SJCRH30 (cell line): ENCODE data around the gene CACNA1E. TPM values are rescaled to one million over a fixed set of nuclear protein-coding genes. Genes with fewer than 3 reads are reported as not detected.

Experiments
- DNase-seq, 2 experiments: peaks; one replicate each; pipeline ENCODE4 v3.0.0-alpha.2; 2015 to 2020
- H3K27ac ChIP-seq: fragments of 250-450 bp; sonication (Bioruptor Pico); 2 replicates; pipeline ENCODE4 v1.5.1; 2020; ENCODE audit warnings: mild to moderate bottlenecking, moderate library complexity
- H3K27me3 ChIP-seq: fragments of 250-450 bp; sonication (Bioruptor Pico); 2 replicates; pipeline ENCODE4 v1.5.1; 2020; ENCODE audit warnings: mild to moderate bottlenecking, moderate library complexity
- H3K36me3 ChIP-seq: fragments of 250-450 bp; sonication (Bioruptor Pico); 2 replicates; pipeline ENCODE4 v1.5.1; 2020; ENCODE audit warnings: mild to moderate bottlenecking, moderate library complexity
- H3K4me1 ChIP-seq: fragments of 250-450 bp; sonication (Bioruptor Pico); 2 replicates; pipeline ENCODE4 v1.5.1; 2020; ENCODE audit warnings: mild to moderate bottlenecking, moderate library complexity
- H3K4me3 ChIP-seq: fragments of 250-450 bp; sonication (Bioruptor Pico); 2 replicates; pipeline ENCODE4 v1.5.1; 2020; ENCODE audit warnings: mild to moderate bottlenecking, moderate library complexity
- H3K9me3 ChIP-seq: fragments of 250-450 bp; sonication (Bioruptor Pico); replicated peaks from 2 replicates; pipeline ENCODE4 v1.5.1; 2020; ENCODE audit warnings: mild to moderate bottlenecking, moderate library complexity
- total RNA-seq: library from RNA; depleted of rRNA; stranded (reverse); fragments of >200 nt; shearing (Covaris generic); gene quantifications from 2 replicates; pipeline ENCODE4 v1.2.3, GENCODE V29; 2014

CACNA1E gene
- total RNA-seq, 1 experiment from 2014 or later, result 0.02 TPM

DNA sequence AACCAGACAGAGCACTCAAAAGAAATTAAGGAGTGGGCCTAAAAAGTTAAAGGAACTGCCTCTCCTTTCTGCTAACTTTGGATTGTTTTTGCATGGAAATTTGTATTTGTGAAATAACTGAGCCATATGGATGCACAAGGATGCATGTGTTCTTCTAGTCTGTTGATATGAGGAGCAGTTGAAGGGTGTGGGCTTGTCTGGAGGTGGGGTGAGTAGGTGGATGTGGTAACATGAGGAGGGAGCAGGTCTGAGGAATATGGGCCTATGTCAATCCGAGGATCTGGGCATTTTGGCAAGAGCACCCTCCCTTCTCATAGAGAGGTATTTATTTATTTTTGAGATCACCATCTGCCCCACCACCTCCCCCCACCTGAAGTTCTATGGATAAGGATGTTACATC lies 13.4 kb downstream of the CACNA1E start:
- no peaks in the 10 kb centered on the region for H3K27me3 ChIP-seq
- no peak for DNase-seq
- H3K36me3 ChIP-seq, result no peaks in the 10 kb centered on the region
- no peak overlapping the region for H3K27ac ChIP-seq
- H3K9me3 ChIP-seq, result no peaks in the 10 kb centered on the region
- no peak overlapping the region for H3K4me3 ChIP-seq
- peaks cover under 1% of the 10 kb centered on the region; the same call in 1 of the 2 replicates for H3K4me1 ChIP-seq

DNA sequence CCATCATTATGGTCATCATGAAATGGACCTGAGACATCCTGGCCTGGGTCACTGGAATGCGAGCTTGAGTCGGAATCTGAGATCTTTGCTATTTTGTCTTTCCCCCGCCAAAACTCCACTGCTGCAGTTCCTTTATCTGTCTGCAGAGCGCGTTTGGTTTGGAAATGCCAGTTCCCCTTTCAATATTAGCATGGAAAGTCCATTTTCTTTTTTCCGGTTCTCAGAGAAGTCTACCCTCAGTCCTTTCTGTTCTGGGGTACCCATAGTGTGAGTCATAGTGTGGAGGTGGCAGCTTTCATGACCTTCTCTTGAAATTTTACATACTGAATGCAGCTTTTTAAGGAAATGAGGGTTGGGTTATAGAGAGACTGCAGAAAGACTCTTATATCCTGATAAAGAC lies 14.6 kb downstream of the CACNA1E start:
- Histone ChIP-seq H3K9me3 (no peaks in the 10 kb centered on the region), H3K4me3 (no peak overlapping the region), H3K27me3 (no peaks in the 10 kb centered on the region), H3K27ac (no peak overlapping the region), H3K4me1 (no peaks in the 10 kb centered on the region), H3K36me3 (no peaks in the 10 kb centered on the region)
- DNase-seq, result no peak

DNA sequence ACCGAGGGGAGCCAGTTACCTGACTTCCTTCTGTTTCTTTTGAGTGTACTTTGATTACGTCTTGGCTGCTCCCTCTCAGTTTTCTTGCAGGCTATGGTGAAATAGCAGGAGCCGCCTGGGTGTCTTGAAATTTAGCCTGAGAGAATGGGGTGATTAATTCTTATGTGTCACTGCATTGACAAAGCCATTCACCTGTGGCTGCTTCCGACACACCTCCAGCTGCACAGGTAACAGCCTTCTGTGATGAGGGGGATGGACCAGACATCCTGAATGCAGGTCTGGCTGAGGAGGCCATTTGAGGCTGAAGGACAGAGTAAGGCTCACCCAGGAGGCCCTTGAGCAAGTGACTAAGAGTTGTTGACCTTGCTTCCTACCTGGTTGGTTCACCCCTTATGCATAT lies 16.5 kb downstream of the CACNA1E start:
- Histone ChIP-seq H3K27ac (no peak overlapping the region), H3K4me3 (no peak overlapping the region), H3K27me3 (no peaks in the 10 kb centered on the region), H3K36me3 (no peaks in the 10 kb centered on the region), H3K4me1 (no peaks in the 10 kb centered on the region), H3K9me3 (no peaks in the 10 kb centered on the region)
- no peak for DNase-seq

DNA sequence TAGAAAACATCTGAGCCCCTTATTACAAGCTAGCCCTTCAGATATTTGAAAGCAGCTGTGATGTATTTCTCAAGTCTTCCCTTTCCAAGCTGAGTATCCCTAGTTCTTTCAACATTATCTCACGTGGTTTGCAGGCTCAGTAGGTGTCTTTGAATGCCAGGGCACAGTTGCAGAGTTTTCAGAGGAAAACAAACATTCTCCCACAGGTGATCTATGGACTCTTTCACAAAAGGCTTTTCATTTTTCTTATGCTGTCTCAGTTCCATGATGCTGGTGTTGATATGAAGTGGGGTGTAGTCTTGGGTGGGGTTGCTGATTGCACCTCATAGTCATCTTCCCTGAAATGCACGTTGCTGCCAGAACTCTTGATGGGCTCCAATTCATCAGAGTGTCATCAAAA lies 17.3 kb downstream of the CACNA1E start:
- Histone ChIP-seq H3K36me3 (no peaks in the 10 kb centered on the region), H3K4me3 (no peak overlapping the region), H3K4me1 (no peaks in the 10 kb centered on the region), H3K27me3 (no peaks in the 10 kb centered on the region), H3K9me3 (no peaks in the 10 kb centered on the region), H3K27ac (no peak overlapping the region)
- no peak for DNase-seq

DNA sequence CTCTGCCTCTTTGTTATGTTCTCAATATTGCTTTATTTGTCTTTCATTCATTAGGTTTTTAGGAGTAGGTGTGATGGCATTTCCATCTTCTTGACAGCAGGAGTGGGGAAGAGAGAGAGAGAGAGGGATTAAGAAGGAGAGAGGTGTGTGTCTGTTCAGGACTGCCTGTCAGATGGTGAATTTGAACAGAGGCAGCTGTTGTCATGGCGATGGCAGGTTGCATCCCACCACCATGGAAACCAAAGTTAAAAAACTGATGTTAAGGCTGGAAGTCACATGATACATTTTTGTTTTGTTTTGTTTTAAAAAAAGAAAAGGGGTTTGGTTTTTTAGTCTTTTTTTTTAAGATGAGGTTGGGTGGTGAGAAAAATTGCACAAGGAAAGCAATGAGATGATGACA lies 18.3 kb downstream of the CACNA1E start:
- Histone ChIP-seq H3K9me3 (no peaks in the 10 kb centered on the region), H3K36me3 (no peaks in the 10 kb centered on the region), H3K4me3 (no peak overlapping the region), H3K27ac (no peak overlapping the region), H3K27me3 (no peaks in the 10 kb centered on the region), H3K4me1 (no peaks in the 10 kb centered on the region)
- DNase-seq, result no peak

DNA sequence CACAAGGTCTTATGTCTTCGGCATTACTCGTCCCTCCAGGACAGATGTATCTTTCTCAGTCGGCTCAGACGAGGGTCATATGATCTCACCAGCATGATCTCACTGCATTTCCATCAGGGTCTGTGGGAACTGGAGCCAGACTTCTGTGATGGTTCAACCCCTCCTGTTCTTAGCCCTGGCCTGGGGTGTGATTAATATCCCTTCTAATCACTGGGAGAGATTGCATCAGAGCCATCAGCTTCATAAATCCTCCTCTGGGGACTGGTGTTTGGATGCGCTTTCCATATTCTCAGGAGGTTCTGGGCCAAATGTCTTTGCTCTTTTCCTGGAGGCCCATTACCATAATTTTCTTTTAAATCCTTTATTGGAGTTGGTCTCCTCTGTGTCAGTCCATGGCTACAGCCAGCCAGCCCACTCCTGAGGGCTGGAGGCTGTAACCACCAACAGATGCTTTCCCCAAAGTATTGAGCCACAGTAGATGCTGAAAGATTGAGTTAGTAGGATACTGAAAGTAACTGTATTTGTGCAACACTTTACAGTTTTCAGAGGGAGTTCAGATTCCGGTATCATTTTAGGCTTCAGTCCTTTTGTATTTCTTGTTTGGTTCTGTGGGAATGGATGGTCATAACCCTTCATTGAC lies 20.0 kb downstream of the CACNA1E start:
- H3K9me3 ChIP-seq, result no peaks in the 10 kb centered on the region
- no peak for DNase-seq
- H3K4me1 ChIP-seq, result no peaks in the 10 kb centered on the region
- H3K4me3 ChIP-seq, result no peak overlapping the region
- H3K27me3 ChIP-seq, result no peaks in the 10 kb centered on the region
- no peak overlapping the region for H3K27ac ChIP-seq
- H3K36me3 ChIP-seq, result no peaks in the 10 kb centered on the region

DNA sequence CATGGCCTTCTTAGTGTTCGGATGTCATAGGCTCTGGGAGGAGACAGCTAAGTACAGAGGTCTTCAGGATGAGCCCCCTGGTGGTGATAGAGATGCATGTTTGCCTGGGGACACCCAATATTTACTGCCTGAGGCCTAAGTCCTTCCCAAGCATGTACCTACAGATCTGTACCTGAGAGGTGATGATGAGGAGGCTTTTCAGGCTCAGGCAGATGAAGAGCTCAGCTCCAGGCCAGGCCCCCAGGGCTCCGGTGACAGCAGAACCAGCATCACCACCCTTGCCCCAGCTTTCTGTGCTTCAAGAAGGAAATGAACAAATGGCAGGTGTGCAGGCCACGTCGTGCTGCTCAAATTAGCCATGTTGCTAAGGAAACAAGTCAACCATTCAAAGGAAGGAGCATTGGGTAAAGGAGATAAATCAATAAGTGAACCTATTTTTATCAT lies 21.1 kb downstream of the CACNA1E start:
- no peaks in the 10 kb centered on the region for H3K9me3 ChIP-seq
- no peaks in the 10 kb centered on the region for H3K4me1 ChIP-seq

DNA sequence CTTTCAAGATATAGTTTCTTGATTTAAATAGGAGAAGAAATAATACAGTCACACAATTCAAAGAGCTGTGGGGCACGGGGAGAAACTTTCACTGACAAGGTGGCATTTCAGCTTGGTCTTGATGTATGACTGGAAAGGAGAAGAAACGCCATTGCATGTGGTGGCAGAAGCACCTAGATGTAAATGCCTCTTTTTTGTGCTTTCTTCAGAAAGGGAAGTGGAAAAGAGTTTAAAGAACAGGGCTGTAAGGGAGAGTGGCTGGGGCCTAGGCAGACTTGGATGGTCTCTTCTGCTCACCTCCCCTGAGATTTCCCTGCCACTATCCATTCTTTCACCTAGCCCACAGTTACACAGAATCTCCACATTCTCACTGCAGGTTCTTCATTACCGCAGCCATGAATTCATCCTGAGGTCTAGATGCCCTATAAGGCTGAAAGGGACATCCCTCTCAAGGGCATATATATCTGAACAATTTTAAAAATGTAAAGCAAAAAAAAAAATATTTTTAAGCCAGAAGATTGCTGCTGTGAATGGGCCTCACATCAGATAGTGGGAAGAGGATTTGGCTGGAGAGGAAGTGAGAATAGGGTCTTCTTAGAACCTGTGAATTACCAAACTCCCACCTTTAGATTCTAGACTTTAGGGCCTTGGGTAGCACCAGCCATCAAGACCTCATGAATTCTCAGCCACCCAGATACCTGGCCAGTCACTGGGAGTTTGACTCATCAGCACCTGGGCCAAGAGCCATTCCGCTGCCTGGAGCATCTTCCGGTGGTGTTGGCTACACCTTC lies 23.4 kb downstream of the CACNA1E start:
- DNase-seq, result no peak
- Histone ChIP-seq H3K9me3 (no peaks in the 10 kb centered on the region), H3K4me1 (no peaks in the 10 kb centered on the region), H3K4me3 (no peak overlapping the region), H3K36me3 (no peaks in the 10 kb centered on the region), H3K27ac (no peak overlapping the region), H3K27me3 (no peaks in the 10 kb centered on the region)

More for the DNA sequence above, 21.1 kb downstream of the CACNA1E start:
- H3K27ac ChIP-seq, result no peak overlapping the region
- no peak overlapping the region for H3K4me3 ChIP-seq
- peak in 1 of 2 experiments; percentile 46 for DNase-seq
- H3K27me3 ChIP-seq, result no peaks in the 10 kb centered on the region
- H3K36me3 ChIP-seq, result no peaks in the 10 kb centered on the region

DNA sequence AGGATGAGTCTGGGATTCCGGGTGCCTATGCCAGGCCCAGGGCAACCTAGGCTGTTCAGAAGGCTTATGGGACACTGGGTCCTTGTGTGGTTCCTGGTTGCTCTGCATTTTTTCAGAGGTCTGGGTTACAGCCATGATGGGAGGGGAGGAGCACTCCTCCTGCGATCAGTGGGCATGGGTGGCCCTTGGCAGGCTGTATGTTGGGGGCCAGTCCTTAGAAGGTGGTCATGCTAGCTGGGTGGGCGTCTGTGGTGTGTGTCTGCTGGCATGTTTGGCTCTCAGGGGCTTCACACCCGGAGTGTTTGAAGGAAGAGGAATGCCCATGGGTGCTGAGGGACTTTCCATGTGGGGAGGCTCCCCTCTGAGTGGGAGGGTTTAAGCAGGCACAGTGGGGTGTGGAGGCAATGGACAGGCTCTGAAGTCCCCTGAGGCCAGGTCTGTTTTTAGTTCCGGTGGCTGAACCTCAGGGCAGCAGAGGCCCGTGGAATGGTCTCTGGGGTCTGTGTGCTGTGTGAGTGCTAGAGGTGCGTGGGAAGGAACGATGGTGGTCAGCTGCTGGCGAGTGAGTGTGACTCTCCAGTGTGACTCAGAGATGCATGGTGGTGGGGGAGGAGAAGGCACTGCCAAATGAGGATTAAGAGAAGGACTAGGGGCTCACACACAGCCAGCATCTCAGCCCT lies 25.3 kb downstream of the CACNA1E start:
- no peak for DNase-seq
- Histone ChIP-seq H3K4me1 (no peaks in the 10 kb centered on the region), H3K36me3 (no peaks in the 10 kb centered on the region), H3K27me3 (no peaks in the 10 kb centered on the region), H3K9me3 (no peaks in the 10 kb centered on the region), H3K4me3 (no peak overlapping the region), H3K27ac (no peak overlapping the region)

DNA sequence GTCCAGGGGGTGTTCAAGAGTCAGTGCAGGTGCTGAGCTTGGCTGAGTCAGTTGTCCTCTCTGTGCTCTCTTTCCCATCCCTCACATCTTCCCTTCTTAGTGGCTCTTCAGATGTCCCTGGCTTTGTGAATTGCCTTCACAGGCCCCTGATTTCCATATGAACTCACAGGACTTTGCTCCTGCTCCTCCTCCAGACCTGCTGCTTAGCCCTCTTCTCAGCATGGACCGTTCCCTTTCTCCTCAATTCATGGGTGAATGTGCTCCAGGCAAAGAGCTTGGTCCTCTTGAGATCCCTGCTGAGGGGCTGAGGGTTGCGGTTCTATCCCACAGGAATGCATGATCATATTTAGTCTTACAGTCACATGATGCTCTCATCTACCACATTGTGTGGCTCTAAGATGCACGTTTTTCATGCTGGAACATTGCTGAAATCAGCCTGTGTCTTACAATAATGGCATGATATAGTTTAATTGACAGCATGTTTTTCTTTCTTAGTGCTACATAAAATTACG lies 30.5 kb downstream of the CACNA1E start:
- no peaks in the 10 kb centered on the region for H3K4me1 ChIP-seq
- no peak for DNase-seq
- no peaks in the 10 kb centered on the region for H3K9me3 ChIP-seq
- no peak overlapping the region for H3K4me3 ChIP-seq
- no peaks in the 10 kb centered on the region for H3K27me3 ChIP-seq
- no peak overlapping the region for H3K27ac ChIP-seq
- no peaks in the 10 kb centered on the region for H3K36me3 ChIP-seq

DNA sequence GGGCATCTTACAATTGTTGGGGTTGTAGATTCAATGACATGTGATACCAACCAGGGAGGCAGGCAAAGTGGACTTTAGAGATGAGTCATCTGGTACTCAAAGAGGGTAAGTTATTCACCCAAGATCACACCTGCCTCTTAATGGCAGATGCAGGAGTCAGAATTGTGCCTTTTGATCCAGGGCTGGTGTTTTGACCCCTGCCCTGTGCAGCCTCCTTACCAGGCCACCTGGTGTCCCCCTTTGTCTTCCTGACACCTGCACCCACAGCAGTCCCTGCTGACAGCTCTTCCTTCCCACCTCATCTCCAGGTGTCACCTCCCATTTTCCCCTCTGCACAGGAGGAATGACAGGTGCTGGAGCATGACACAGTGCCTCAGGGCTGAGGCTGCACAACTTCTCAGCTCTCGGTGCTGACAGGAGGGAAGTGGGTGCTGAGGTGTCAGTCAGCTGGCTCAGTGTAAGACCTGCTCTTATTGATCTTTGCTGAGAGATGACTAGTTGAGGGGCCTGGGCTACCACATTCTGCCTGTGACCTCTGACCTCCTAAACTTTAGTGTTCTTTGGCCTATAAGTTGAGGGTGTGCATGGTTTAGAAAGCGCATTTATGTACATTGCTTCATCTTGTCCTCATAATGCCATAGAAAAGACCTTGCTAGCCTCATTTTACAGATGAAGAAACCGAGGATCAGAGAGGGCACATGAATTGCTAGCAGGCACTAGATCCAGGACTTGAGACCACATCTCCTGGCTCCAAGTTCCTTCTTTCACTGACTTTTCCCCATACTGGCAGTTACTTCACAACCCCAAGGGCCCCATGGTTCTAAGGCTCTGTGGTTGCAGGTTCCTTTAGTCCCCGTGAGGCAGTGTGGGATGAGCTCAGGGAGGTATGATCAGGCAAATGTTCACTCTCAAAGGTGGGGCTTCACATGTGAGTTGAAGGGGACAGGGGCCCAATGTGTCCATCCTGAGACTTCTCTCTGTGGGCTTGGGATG lies 31.3 kb downstream of the CACNA1E start:
- Histone ChIP-seq H3K4me1 (no peaks in the 10 kb centered on the region), H3K27me3 (no peaks in the 10 kb centered on the region), H3K4me3 (no peak overlapping the region), H3K27ac (no peak overlapping the region), H3K9me3 (no peaks in the 10 kb centered on the region), H3K36me3 (no peaks in the 10 kb centered on the region)
- DNase-seq, result no peak

DNA sequence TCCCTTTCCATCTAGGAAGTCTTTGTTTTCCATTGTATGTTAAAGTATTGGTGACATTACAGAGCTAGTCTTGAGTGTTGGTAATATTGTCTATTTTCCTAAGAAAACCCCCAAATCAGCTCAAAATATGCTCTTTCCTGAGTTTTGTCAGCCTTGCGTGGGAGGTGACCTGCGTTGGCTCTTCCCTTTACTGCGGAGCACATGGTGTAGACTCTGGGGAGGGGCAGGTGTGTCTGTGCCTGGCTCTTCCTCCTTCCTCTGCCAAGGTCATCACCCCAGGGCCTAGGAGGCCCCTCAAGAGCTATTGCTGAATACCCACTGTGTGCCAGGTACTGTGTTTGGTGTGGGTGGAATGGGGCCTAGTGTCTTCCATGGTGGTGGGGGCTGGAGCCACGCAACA lies 33.4 kb downstream of the CACNA1E start:
- no peak for DNase-seq
- H3K27me3 ChIP-seq, result no peaks in the 10 kb centered on the region
- H3K9me3 ChIP-seq, result no peaks in the 10 kb centered on the region
- H3K4me3 ChIP-seq, result no peak overlapping the region
- no peaks in the 10 kb centered on the region for H3K36me3 ChIP-seq
- no peaks in the 10 kb centered on the region for H3K4me1 ChIP-seq
- no peak overlapping the region for H3K27ac ChIP-seq

DNA sequence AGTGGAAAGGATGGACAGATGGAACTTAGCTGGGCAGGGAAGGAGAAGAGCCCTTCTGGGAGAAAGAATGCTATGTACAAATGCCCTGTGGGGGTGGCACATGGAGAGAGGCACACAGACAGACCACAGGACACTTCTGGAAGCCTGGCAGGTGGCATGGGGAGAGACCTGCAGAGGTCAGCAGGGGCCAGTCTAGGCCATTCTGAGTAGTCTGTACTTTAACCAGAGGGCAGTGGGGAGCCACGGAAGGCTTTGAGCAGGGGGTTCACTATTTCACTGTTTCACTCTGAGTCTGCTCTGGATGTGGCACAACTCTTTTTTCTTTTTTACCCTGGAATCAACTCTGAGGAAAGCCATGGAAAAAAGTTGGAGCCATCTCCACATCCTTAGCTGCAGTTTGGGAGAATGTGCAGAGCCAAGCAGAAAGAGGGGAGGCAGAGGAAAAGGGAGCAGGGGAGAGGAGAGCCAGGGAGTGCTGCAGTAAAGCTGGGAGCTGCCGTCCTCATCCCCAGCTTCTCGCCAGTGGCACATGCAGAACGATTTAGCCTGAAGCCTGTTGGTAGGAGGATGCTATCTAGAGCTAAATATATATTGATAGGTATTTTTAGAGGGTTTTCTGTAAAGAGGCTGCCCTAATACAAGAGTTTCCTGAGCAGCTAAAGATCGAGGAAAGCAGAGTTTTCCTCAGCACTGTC lies 34.0 kb downstream of the CACNA1E start:
- H3K27ac ChIP-seq, result no peak overlapping the region
- H3K4me3 ChIP-seq, result no peak overlapping the region
- no peaks in the 10 kb centered on the region for H3K36me3 ChIP-seq
- no peaks in the 10 kb centered on the region for H3K9me3 ChIP-seq
- no peak for DNase-seq
- no peaks in the 10 kb centered on the region for H3K4me1 ChIP-seq
- H3K27me3 ChIP-seq, result no peaks in the 10 kb centered on the region

DNA sequence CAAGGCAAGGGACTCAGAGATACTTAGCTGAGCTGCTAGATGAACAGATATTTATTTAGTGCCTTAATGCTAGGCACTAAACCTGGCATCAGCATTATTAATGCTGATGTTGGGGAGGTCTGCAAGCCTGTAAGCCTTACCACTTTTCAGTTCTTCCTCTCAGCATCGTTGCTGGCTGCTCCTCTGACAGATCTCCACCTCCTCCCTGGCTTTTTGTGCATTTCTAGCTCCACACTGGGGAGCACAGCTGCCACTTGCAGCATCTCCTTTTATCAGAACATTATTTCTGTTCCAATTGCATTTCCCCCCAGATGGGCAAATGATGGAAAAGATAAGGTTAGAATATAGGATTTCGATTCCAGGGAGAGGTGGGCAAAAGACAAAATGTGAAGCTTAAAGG lies 34.8 kb downstream of the CACNA1E start:
- DNase-seq, result no peak
- H3K27ac ChIP-seq, result no peak overlapping the region

More for the DNA sequence above, 34.8 kb downstream of the CACNA1E start:
- H3K36me3 ChIP-seq, result no peaks in the 10 kb centered on the region
- no peaks in the 10 kb centered on the region for H3K27me3 ChIP-seq
- no peaks in the 10 kb centered on the region for H3K9me3 ChIP-seq
- H3K4me3 ChIP-seq, result no peak overlapping the region
- H3K4me1 ChIP-seq, result no peaks in the 10 kb centered on the region
